ENCODE data around the gene TGM1.

- TF ChIP-seq, protein P1, sequence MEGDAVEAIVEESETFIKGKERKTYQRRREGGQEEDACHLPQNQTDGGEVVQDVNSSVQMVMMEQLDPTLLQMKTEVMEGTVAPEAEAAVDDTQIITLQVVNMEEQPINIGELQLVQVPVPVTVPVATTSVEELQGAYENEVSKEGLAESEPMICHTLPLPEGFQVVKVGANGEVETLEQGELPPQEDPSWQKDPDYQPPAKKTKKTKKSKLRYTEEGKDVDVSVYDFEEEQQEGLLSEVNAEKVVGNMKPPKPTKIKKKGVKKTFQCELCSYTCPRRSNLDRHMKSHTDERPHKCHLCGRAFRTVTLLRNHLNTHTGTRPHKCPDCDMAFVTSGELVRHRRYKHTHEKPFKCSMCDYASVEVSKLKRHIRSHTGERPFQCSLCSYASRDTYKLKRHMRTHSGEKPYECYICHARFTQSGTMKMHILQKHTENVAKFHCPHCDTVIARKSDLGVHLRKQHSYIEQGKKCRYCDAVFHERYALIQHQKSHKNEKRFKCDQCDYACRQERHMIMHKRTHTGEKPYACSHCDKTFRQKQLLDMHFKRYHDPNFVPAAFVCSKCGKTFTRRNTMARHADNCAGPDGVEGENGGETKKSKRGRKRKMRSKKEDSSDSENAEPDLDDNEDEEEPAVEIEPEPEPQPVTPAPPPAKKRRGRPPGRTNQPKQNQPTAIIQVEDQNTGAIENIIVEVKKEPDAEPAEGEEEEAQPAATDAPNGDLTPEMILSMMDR (IDR thresholded peaks at IDR 0.05) = no peak
- no peak for TF ChIP-seq POLR2A (IDR thresholded peaks at IDR 0.05)
Observed at GRCh38 chr14:24271834-24272263, 8.9 kb upstream of the TGM1 start.
